Activated CD4-positive, alpha-beta T cell treated with anti-CD3 and anti-CD28 coated beads for 48 hours (primary cell): ENCODE results near the gene TCP11L1.
"Not testable (repeated sequence)": the region's sequence is repeated elsewhere in the genome, so short reads cannot be mapped to it uniquely, and the experiment has no call there.

Experiments used
- DNase-seq: peaks from one replicate; pipeline ENCODE4 v3.0.0-alpha.2; 2020

TCP11L1 gene

GRCh38 chr11:33039274-33040032, at the start of gene TCP11L1:
TSS of gene TCP11L1 (plus strand) at chr11:33039572. CDS start at chr11:33043774, 4,202 bp downstream.
- DNase-seq, result peak; percentile 88

- no peak for DNase-seq
Measured at GRCh38 chr11:32990481-32990880, 48.9 kb upstream of the TCP11L1 start.

GRCh38 chr11:32991427-32991826, 47.9 kb upstream of the TCP11L1 start:
- no peak for DNase-seq

GRCh38 chr11:32991898-32992297, 47.5 kb upstream of the TCP11L1 start:
- no peak for DNase-seq

- DNase-seq, result no peak
Measured at GRCh38 chr11:33000181-33000580, 39.2 kb upstream of the TCP11L1 start.

- no peak for DNase-seq
Measured at GRCh38 chr11:33001281-33001680, 38.1 kb upstream of the TCP11L1 start.

GRCh38 chr11:33001751-33002542, 37.4 kb upstream of the TCP11L1 start:
- DNase-seq, result no peak

- DNase-seq, result no peak
Measured at GRCh38 chr11:33005175-33005574, 34.2 kb upstream of the TCP11L1 start.

GRCh38 chr11:33006010-33006409, 33.4 kb upstream of the TCP11L1 start:
- no peak for DNase-seq

- DNase-seq, result no peak
Measured at GRCh38 chr11:33013755-33014154, 25.6 kb upstream of the TCP11L1 start.

GRCh38 chr11:33015621-33016551, 23.5 kb upstream of the TCP11L1 start, which contains the start of gene DEPDC7:
TSS of gene DEPDC7 (plus strand) at chr11:33015878. CDS start at chr11:33015956, 78 bp downstream.
- peak; percentile 88 for DNase-seq

- no peak for DNase-seq
Measured at GRCh38 chr11:33016654-33017053, 22.7 kb upstream of the TCP11L1 start.

GRCh38 chr11:33017478-33017877, 21.9 kb upstream of the TCP11L1 start:
- no peak for DNase-seq

- DNase-seq, result no peak
Measured at GRCh38 chr11:33017965-33018364, 21.4 kb upstream of the TCP11L1 start.

GRCh38 chr11:33018840-33019239, 20.5 kb upstream of the TCP11L1 start:
- no peak for DNase-seq

GRCh38 chr11:33021501-33021900, 17.9 kb upstream of the TCP11L1 start:
- no peak for DNase-seq

- no peak for DNase-seq
Measured at GRCh38 chr11:33021937-33022336, 17.4 kb upstream of the TCP11L1 start.

GRCh38 chr11:33025339-33025722, 14.0 kb upstream of the TCP11L1 start:
- no peak for DNase-seq

- DNase-seq, result no peak
Measured at GRCh38 chr11:33027233-33027632, 12.1 kb upstream of the TCP11L1 start.

GRCh38 chr11:33027846-33028536, 11.4 kb upstream of the TCP11L1 start:
- no peak for DNase-seq

GRCh38 chr11:33028537-33028914, 10.8 kb upstream of the TCP11L1 start:
- DNase-seq, result no peak

- DNase-seq, result not testable (repeated sequence)
Measured at GRCh38 chr11:33029218-33029617, 10.2 kb upstream of the TCP11L1 start.
